GM12875 (cell line): ENCODE measurements around the gene SNAP23.

Source experiments
- H3K4me3 ChIP-seq: one replicate; pipeline ENCODE4 v1.5.1; 2011; ENCODE audit warnings: low read depth, low read length, control low read depth
- TF ChIP-seq, protein P1 (sequence below): IDR thresholded peaks from 2 replicates; pipeline ENCODE4 v1.5.1; 2011; ENCODE audit warnings: low read depth, mild to moderate bottlenecking, control low read depth, inconsistent platforms, low read length, moderate library complexity, borderline replicate concordance; ENCODE audit not compliant: insufficient read depth

SNAP23 gene

DNA sequence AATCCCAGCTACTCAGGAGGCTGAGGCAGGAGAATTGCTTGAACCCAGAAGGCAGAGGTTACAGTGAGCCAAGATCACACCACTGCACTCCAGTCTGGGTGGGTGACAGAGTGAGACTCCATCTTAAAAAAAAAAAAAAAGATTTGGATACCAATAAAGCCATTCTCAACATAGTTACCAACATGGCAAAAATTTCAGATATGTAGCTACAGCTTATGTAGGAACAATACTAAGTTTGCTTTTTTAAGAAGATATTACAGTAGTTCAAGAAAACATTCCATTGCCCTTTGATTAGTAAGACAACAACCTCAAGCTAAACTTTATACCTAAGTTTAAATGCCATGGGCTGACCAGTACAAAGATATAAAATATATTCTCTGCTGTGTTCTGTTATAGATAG lies 38.9 kb upstream of the SNAP23 start:
- TF ChIP-seq, protein P1, sequence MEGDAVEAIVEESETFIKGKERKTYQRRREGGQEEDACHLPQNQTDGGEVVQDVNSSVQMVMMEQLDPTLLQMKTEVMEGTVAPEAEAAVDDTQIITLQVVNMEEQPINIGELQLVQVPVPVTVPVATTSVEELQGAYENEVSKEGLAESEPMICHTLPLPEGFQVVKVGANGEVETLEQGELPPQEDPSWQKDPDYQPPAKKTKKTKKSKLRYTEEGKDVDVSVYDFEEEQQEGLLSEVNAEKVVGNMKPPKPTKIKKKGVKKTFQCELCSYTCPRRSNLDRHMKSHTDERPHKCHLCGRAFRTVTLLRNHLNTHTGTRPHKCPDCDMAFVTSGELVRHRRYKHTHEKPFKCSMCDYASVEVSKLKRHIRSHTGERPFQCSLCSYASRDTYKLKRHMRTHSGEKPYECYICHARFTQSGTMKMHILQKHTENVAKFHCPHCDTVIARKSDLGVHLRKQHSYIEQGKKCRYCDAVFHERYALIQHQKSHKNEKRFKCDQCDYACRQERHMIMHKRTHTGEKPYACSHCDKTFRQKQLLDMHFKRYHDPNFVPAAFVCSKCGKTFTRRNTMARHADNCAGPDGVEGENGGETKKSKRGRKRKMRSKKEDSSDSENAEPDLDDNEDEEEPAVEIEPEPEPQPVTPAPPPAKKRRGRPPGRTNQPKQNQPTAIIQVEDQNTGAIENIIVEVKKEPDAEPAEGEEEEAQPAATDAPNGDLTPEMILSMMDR = no peak
- H3K4me3 ChIP-seq = no peak overlapping the region

DNA sequence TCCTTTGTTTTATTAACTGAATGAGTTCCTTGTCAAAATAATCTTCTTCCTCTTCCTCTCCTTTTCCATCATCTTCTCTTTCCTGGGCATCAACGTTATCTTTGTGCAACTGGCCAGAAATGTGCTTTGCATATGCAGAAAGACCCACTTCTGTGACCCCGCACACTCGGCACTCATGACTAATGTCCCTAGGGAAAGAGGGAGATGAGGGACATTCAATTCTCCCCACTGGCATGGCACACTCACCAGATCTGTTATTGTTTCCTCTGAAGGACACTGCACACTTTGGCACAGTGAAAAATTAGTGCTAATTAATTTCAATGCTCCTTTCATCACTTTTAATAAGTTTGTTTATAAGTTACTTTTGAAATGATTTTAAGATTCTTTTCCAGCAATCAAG lies 38.5 kb upstream of the SNAP23 start:
- H3K4me3 ChIP-seq = no peak overlapping the region
- TF ChIP-seq, protein P1 = no peak

GRCh38 chr15:42457445-42458442 lies 37.7 kb upstream of the SNAP23 start:
- H3K4me3 ChIP-seq = no peak overlapping the region

GRCh38 chr15:42461261-42461660 lies 34.2 kb upstream of the SNAP23 start:
- TF ChIP-seq, protein P1 = no peak
- H3K4me3 ChIP-seq = no peak overlapping the region

More at GRCh38 chr15:42457445-42458442, 37.7 kb upstream of the SNAP23 start:
- TF ChIP-seq, protein P1 = no peak

- TF ChIP-seq, protein P1 = no peak
- no peak overlapping the region for H3K4me3 ChIP-seq
Observed at GRCh38 chr15:42465520-42466259, 29.7 kb upstream of the SNAP23 start.

DNA sequence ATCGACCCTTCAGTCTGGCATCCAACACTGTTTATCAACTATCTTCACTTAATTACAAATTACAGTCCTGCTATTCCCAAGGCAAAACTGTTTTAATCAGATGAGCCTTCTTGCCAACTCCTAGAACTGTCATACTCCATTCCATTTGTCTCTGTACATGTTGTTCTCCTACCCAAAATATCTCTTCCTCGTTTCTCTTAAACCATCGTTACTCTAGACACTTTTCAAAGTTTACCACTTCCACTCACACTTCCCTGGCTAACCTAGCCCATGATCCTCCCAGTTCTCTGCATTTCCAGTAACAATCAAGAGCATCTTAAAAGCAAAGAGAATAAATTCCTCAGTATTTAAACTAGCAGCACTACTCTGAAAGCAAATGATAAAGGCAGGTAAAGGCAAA lies 24.4 kb upstream of the SNAP23 start:
- TF ChIP-seq, protein P1 = no peak
- H3K4me3 ChIP-seq = no peak overlapping the region

DNA sequence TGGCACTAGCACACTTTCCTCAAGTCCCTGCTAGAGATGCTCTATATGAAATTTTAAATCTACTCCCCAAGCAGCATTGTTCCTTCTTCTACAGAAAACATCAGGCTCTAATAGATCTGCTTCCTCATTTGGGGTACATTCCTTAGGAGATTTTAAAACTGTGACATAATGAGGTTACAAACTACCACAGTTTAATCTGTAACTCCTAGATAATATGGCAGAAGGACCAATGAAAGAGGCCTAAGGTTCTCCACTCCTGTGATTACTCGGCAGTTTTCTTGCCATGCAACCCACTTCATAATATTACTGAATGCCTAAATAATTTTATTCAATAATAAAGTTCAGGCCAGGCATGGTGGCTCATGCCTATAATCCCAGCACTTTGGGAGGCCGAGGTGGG lies 20.6 kb upstream of the SNAP23 start:
- TF ChIP-seq, protein P1 = no peak
- no peak overlapping the region for H3K4me3 ChIP-seq
